ENCODE data around the gene PALD1.
"Not testable (repeated sequence)": the region's sequence is repeated elsewhere in the genome, so short reads cannot be mapped to it uniquely, and the experiment has no call there.

The PALD1 gene

GRCh38 chr10:70575486-70575873, 96.9 kb downstream of the PALD1 start:
- FAIRE-seq (no peak), DNase-seq (ENCODE audit: insufficient read length, low spot score) (no peak)
- no peak for TF ChIP-seq CTCF (IDR thresholded peaks at IDR 0.05; ENCODE audit: insufficient read depth, missing control alignments)

GRCh38 chr10:70575874-70576802, 97.6 kb downstream of the PALD1 start:
- no peak for DNase-seq (ENCODE audit: insufficient read length, low spot score)
- TF ChIP-seq CTCF (IDR thresholded peaks at IDR 0.05; ENCODE audit: insufficient read depth, missing control alignments): no peak
- no peak for FAIRE-seq

GRCh38 chr10:70576803-70577517, 98.4 kb downstream of the PALD1 start:
- FAIRE-seq (no peak), DNase-seq (ENCODE audit: insufficient read length, low spot score) (no peak)
- TF ChIP-seq CTCF (IDR thresholded peaks at IDR 0.05; ENCODE audit: insufficient read depth, missing control alignments): no peak

GRCh38 chr10:70578371-70578947, 99.9 kb downstream of the PALD1 start:
- no peak for FAIRE-seq
- no peak for DNase-seq (ENCODE audit: insufficient read length, low spot score)
- no peak for TF ChIP-seq CTCF (IDR thresholded peaks at IDR 0.05; ENCODE audit: insufficient read depth, missing control alignments)

GRCh38 chr10:70579234-70580002, 100.9 kb downstream of the PALD1 start:
- no peak for FAIRE-seq
- DNase-seq (ENCODE audit: insufficient read length, low spot score): no peak

GRCh38 chr10:70581176-70581575, 102.6 kb downstream of the PALD1 start:
- FAIRE-seq; DNase-seq (ENCODE audit: insufficient read length, low spot score): not testable (repeated sequence)

More at GRCh38 chr10:70579234-70580002, 100.9 kb downstream of the PALD1 start:
- no peak for TF ChIP-seq CTCF (IDR thresholded peaks at IDR 0.05; ENCODE audit: insufficient read depth, missing control alignments)

Data from D721Med (cell line).